K562 (cell line): ENCODE results near the gene ITGA2B. TPM values are rescaled to one million over a fixed set of nuclear protein-coding genes. Genes with fewer than 3 reads are reported as not detected.
A peak's percentile ranks its signal among the peaks of the same experiment; 100 is the strongest.

Source experiments
- ATAC-seq: fragments of 200-7000 bp; cut with Tn5 transposase; 3 replicates; pipeline ENCODE4 v1.9.1; 2020; ENCODE audit warnings: moderate library complexity
- BruUV-seq: library from RNA; stranded (reverse); fragments of 400-500 nt; replicated peaks from 2 replicates; lab custom pipeline; 2021; lab: Mats Ljungman, UMichigan
- CTCF ChIA-PET: fragments of 300-600 bp; formaldehyde crosslinking; extraction: SDS; loops from one replicate; lab custom pipeline; 2021; ENCODE audit warnings: low intra/inter-chr PET ratio; lab: Yijun Ruan, JAX
- POLR2A ChIA-PET: fragments of 300-600, 350-650 bp; sonication (Branson Sonifier 250); formaldehyde crosslinking; extraction: SDS; loops from one replicate; lab custom pipeline; 2021; ENCODE audit warnings: antibody characterized with exemption, inconsistent platforms; lab: Yijun Ruan, JAX
- DNase-seq, 4 experiments: peaks; one replicate each; pipeline versions ENCODE4 v3.0.0 to v3.0.0-alpha.2; 2011 to 2018; ENCODE audit warnings: low spot score in 3 of 4, mixed read lengths in 3 of 4; ENCODE audit errors: extremely low read depth in 1 of 4
- FAIRE-seq: peaks from 2 replicates; lab custom pipeline; 2011; peaks lifted over from hg19 to GRCh38; lab: Jason Lieb, UNC
- H2AFZ ChIP-seq: 2 replicates; pipeline ENCODE4 v1.6.0; 2011; ENCODE audit warnings: low read depth, low read length, control low read depth, inconsistent platforms
- H3K27ac ChIP-seq: fragments of 200-600 bp; 3 replicates; pipeline ENCODE4 v1.8.0; 2011; ENCODE audit warnings: low read depth, mild to moderate bottlenecking, control low read depth, inconsistent platforms, low read length, moderate library complexity, mixed read lengths; ENCODE audit errors: extremely low read depth
- H3K27me3 ChIP-seq, 2 experiments: fragments of 300-600 bp in 1 of 2; 2 replicates in 1 of 2; 3 replicates in 1 of 2; pipeline versions ENCODE4 v1.6.0 to v1.8.0; 2011; ENCODE audit warnings: inconsistent platforms in 2 of 2, low read length in 2 of 2, mild to moderate bottlenecking in 1 of 2, mixed read lengths in 1 of 2, moderate library complexity in 1 of 2; ENCODE audit not compliant: control insufficient read depth in 2 of 2, insufficient read depth in 2 of 2
- H3K36me3 ChIP-seq: fragments of 300-600 bp; 3 replicates; pipeline ENCODE4 v1.8.0; 2011; ENCODE audit warnings: mild to moderate bottlenecking, low read length, inconsistent platforms; ENCODE audit not compliant: control insufficient read depth, insufficient read depth
- H3K4me1 ChIP-seq, 2 experiments: fragments of 200-600 bp in 1 of 2; replicated peaks in 1 of 2; 2 replicates in 1 of 2; 3 replicates in 1 of 2; pipeline versions ENCODE4 v1.5.1 to v1.8.0; 2011; ENCODE audit warnings: inconsistent platforms in 2 of 2, low read length in 2 of 2, mild to moderate bottlenecking in 1 of 2, mixed read lengths in 1 of 2, moderate library complexity in 1 of 2; ENCODE audit not compliant: control insufficient read depth in 2 of 2, insufficient read depth in 2 of 2
- H3K4me2 ChIP-seq: 2 replicates; pipeline ENCODE4 v1.6.1; 2011; ENCODE audit warnings: low read length, control low read depth, inconsistent platforms, mixed read lengths; ENCODE audit not compliant: insufficient read depth
- H3K4me3 ChIP-seq: fragments of 200-600 bp; sonication (generic), shearing (Covaris generic); 2 replicates; pipeline ENCODE4 v1.5.1; 2016; ENCODE audit warnings: control low read depth, inconsistent platforms
- H3K79me2 ChIP-seq: fragments of 200-600 bp; 3 replicates; pipeline ENCODE4 v1.8.0; 2011; ENCODE audit warnings: low read length, inconsistent platforms; ENCODE audit not compliant: control insufficient read depth, insufficient read depth
- H3K9ac ChIP-seq, 2 experiments: 2 replicates each; pipeline versions ENCODE4 v1.6.0 to v1.6.1; 2011; ENCODE audit warnings: low read depth in 2 of 2, low read length in 2 of 2, control low read depth in 1 of 2, inconsistent platforms in 1 of 2, mild to moderate bottlenecking in 1 of 2, mixed read lengths in 1 of 2; ENCODE audit not compliant: insufficient read depth in 1 of 2
- H3K9me1 ChIP-seq: one replicate; pipeline ENCODE4 v1.6.0; 2011; ENCODE audit warnings: inconsistent platforms, mild to moderate bottlenecking, low read length, moderate library complexity; ENCODE audit not compliant: control insufficient read depth, insufficient read depth
- H3K9me3 ChIP-seq: replicated peaks from 2 replicates; pipeline ENCODE4 v1.5.1; 2011; ENCODE audit warnings: low read depth, low read length, inconsistent platforms; ENCODE audit not compliant: control insufficient read depth, insufficient read depth
- H4K20me1 ChIP-seq: replicated peaks from 2 replicates; pipeline ENCODE4 v1.6.1; 2011; ENCODE audit warnings: low read length, inconsistent platforms, mixed read lengths; ENCODE audit not compliant: control insufficient read depth, insufficient read depth
- CAMTA2 ChIP-seq: fragments of 250-450 bp; sonication (Bioruptor Pico); conservative IDR thresholded peaks from 2 replicates; pipeline ENCODE4 v1.5.1; 2022
- MEIS2 ChIP-seq: fragments of 450-650 bp; IDR thresholded peaks from 2 replicates; pipeline ENCODE4 v1.6.1; 2014; ENCODE audit warnings: mild to moderate bottlenecking; ENCODE audit not compliant: partially characterized antibody
- NRF1 ChIP-seq, 2 experiments: fragments of 450-650 bp; IDR thresholded peaks in 1 of 2; conservative IDR thresholded peaks in 1 of 2; 2 replicates each; pipeline ENCODE4 v1.6.1; 2014; ENCODE audit warnings: mild to moderate bottlenecking in 2 of 2
- PBX2 ChIP-seq, 2 experiments: IDR thresholded peaks in 1 of 2; conservative IDR thresholded peaks in 1 of 2; 2 replicates each; pipeline ENCODE4 v1.6.1; 2016; ENCODE audit warnings: low read depth in 2 of 2, mild to moderate bottlenecking in 1 of 2, missing compliant biosample characterization in 1 of 2, missing genetic modification characterization in 1 of 2, moderate library complexity in 1 of 2
- PKNOX1 ChIP-seq: fragments of 450-650 bp; IDR thresholded peaks from 2 replicates; pipeline ENCODE4 v1.6.1; 2016
- RBM25 ChIP-seq: fragments of 200-400 bp; formaldehyde crosslinking; IDR thresholded peaks from 2 replicates; pipeline ENCODE4 v1.6.1; 2018; ENCODE audit warnings: low read length, low read depth, moderate library complexity; ENCODE audit not compliant: severe bottlenecking
- ZNF764 ChIP-seq: fragments of 250-450 bp; sonication (Bioruptor Pico); IDR thresholded peaks from 2 replicates; pipeline ENCODE4 v1.4.0; 2020; ENCODE audit warnings: low read depth, mild to moderate bottlenecking, moderate library complexity
- WGBS: fragments of 100-300 bp; shearing (Covaris generic); methylation state at CpG from one replicate; pipeline ENCODE4 v1.1.6; 2016; ENCODE audit warnings: low coverage, mixed read lengths; ENCODE audit not compliant: insufficient coverage; ENCODE audit errors: missing lambda C conversion rate; 5-methylcytosine and 5-hydroxymethylcytosine counted together
- in situ Hi-C: fragments of 300-500 bp; cut with MboI; formaldehyde crosslinking; loops from 4 replicates; pipeline ENCODE4 v1.15.0; 2018; ENCODE audit warnings: inconsistent platforms, mixed read lengths
- intact Hi-C: fragments of 100-400 bp; cut with micrococcal nuclease; formaldehyde crosslinking; loops from 2 replicates; pipeline ENCODE4 v1.14.2; 2022
- polyA plus RNA-seq, 8 experiments: library from polyadenylated mRNA; depleted of rRNA in 4 of 8; stranded (reverse) in 5 of 8; unstranded in 3 of 8; fragments of >200 nt; fragmentation: Nextera tagmentation in 2 of 8; fragmentation: Illumina TruSeq in 1 of 8; extraction: Ambion mirVana in 2 of 8; extraction: Trizol in 1 of 8; gene quantifications; 2 replicates each; pipeline versions ENCODE4 v1.2.1 to v1.2.3, GENCODE V29; 2011 to 2014; ENCODE audit warnings: inconsistent platforms in 1 of 8, missing spikeins in 1 of 8
- total RNA-seq, 7 experiments: library from RNA; depleted of rRNA in 6 of 7; stranded (reverse); fragments of >200 nt in 6 of 7; fragmentation: Illumina TruSeq in 2 of 7; extraction: Trizol in 2 of 7; gene quantifications; 2 replicates each; pipeline versions ENCODE4 v1.2.1 to v1.2.3, GENCODE V29; 2011 to 2021; ENCODE audit warnings: low replicate concordance in 1 of 7

ITGA2B gene
- total and polyA plus RNA-seq, 9 of the 15 experiments (the other 6 are each of a cell fraction or from before 2014, with no cell fraction given): 1.1 to 26.4 (median 5.6) TPM

GRCh38 chr17:44360144-44360533, 29.3 kb downstream of the ITGA2B start:
- no peak for FAIRE-seq
- H3K4me2 ChIP-seq: no peak overlapping the region
- POLR2A ChIA-PET: interaction anchor here (0.7 to 2.4 kb wide), 2 partner anchors 8 to 308 kb away, joined by 3 to 15 read pairs; no protein-coding TSS in a partner anchor

More at GRCh38 chr17:44360144-44360533, 29.3 kb downstream of the ITGA2B start:
- Histone ChIP-seq H3K4me1 (peaks cover 0 to 37% of the 10 kb centered on the region in 2 experiments; a peak in 3 of 5 replicates), H3K36me3 (no peaks in the 10 kb centered on the region), H3K27ac (no peak overlapping the region), H4K20me1 (peaks cover 9% of the 10 kb centered on the region), H3K4me3 (no peak overlapping the region), H3K27me3 (no peaks in the 10 kb centered on the region), H3K9me3 (no peaks in the 10 kb centered on the region), H3K9me1 (no peaks in the 10 kb centered on the region), H3K9ac (peak overlapping the region in 1 of 2 experiments; percentile 69; a peak in 2 of 4 replicates), H2AFZ (no peak overlapping the region), H3K79me2 (no peaks in the 10 kb centered on the region)
- no TSS peak for BruUV-seq
- intact Hi-C loops: no loop called here
- ATAC-seq (no peak), DNase-seq (no peak)
- in situ Hi-C loops: no loop called here
- 14% methylated on average over 5 of the region's 6 CpGs for WGBS
- no peak for TF ChIP-seq PKNOX1
- no peak for TF ChIP-seq PBX2 (CRISPR knock-in tag; IDR thresholded peaks at IDR 0.05; ENCODE audit: low read depth)
- peak; percentile 40; the same call in 1 of the 2 replicates for TF ChIP-seq PBX2 (tag; conservative IDR thresholded peaks at IDR 0.05; ENCODE audit: low read depth)
- no peak for TF ChIP-seq ZNF764 (CRISPR knock-in tag)
- TF ChIP-seq RBM25: peak; percentile 32
- TF ChIP-seq CAMTA2 (CRISPR knock-in tag): no peak
- TF ChIP-seq MEIS2: peak; percentile 34
- peak; percentile 47 to 61 for TF ChIP-seq NRF1 (conservative IDR thresholded peaks at IDR 0.05 in 1 of 2, IDR thresholded peaks at IDR 0.05 in 1 of 2)
- CTCF ChIA-PET: no interaction called here
